ENCODE measurements around the gene PDCD1. TPM values are rescaled to one million over a fixed set of nuclear protein-coding genes. Genes with fewer than 3 reads are reported as not detected.

Gene PDCD1
- total RNA-seq, 4 donors from 2014 or later: 1.2 to 2.5 (median 1.5) TPM

DNA sequence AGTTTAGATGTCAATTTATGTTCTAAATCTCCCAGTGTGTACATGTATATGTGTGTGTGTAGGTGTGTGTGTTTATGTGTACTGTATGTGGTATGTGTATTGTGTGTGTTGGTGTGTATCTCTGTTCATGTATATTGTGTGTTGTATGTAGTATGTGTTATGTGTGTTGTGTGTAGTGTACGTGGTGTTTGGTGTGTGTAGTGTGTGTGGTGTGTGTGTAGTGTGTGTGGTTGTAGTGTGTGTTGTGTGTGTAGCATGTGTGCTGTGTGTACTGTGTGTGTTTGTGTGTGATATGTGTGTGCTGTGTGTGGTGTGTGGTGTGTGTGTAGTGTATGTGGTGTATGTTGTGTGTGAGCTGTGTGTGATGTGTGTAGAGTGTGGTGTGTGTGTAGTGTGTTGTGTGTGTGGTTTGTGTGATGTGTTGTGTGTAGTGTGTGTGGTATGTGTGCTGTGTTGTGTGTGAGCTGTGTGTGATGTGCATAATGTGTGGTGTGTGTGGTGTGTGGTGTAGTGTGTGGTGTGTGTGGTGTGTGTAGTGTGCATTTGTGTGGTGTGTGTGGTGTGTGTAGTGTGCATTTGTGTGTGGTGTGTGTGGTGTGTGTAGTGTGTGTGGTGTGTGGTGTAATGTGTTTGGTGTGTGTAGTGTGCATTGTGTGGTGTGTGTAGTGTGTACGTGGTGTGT is 5.6 kb upstream of the PDCD1 start:
- no peak for TF ChIP-seq POLR2A (IDR thresholded peaks at IDR 0.05)
- TF ChIP-seq, protein P1, sequence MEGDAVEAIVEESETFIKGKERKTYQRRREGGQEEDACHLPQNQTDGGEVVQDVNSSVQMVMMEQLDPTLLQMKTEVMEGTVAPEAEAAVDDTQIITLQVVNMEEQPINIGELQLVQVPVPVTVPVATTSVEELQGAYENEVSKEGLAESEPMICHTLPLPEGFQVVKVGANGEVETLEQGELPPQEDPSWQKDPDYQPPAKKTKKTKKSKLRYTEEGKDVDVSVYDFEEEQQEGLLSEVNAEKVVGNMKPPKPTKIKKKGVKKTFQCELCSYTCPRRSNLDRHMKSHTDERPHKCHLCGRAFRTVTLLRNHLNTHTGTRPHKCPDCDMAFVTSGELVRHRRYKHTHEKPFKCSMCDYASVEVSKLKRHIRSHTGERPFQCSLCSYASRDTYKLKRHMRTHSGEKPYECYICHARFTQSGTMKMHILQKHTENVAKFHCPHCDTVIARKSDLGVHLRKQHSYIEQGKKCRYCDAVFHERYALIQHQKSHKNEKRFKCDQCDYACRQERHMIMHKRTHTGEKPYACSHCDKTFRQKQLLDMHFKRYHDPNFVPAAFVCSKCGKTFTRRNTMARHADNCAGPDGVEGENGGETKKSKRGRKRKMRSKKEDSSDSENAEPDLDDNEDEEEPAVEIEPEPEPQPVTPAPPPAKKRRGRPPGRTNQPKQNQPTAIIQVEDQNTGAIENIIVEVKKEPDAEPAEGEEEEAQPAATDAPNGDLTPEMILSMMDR (IDR thresholded peaks at IDR 0.05): no peak
- peaks cover 0 to 93% (median 4%) of the 10 kb centered on the region in 4 donors for H3K27me3 ChIP-seq
- 82 to 94% methylated on average over 2 of the region's 2 CpGs for WGBS, 2 donors
- no peak for DNase-seq
- no peak overlapping the region for H3K4me3 ChIP-seq
- H3K9me3 ChIP-seq: no peaks in the 10 kb centered on the region
- peak overlapping the region in 1 of 4 donors; percentile 52 for H3K27ac ChIP-seq
- peaks cover 2 to 44% (median 18%) of the 10 kb centered on the region in 3 donors for H3K4me1 ChIP-seq
- intact Hi-C loops (cut with DNase I): no loop called here
- no peaks in the 10 kb centered on the region for H3K36me3 ChIP-seq

DNA sequence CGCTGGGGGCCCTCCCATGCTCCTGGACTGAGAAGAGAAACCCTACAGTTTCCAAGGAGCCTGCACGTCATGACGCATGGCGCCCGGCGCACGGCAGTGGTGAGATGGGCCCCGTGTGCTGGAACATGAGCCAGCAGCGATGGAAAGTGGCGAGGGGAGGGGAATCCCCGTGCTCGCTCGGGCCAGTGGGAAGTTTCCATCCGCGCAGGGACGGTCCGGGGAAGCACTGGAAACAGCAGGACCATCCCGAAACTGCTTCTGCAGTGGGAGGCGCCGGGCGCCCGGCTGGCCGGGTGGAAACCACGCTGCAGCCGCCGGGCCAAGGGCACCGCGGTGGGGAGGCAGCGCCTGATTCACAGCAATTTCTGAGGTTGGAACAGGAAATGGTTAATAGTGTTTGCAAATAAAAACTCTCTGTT is 4.9 kb upstream of the PDCD1 start:
- no peak for DNase-seq
- peak overlapping the region in 1 of 4 donors; percentile 52 for H3K27ac ChIP-seq
- intact Hi-C loops (cut with DNase I): no loop called here

DNA sequence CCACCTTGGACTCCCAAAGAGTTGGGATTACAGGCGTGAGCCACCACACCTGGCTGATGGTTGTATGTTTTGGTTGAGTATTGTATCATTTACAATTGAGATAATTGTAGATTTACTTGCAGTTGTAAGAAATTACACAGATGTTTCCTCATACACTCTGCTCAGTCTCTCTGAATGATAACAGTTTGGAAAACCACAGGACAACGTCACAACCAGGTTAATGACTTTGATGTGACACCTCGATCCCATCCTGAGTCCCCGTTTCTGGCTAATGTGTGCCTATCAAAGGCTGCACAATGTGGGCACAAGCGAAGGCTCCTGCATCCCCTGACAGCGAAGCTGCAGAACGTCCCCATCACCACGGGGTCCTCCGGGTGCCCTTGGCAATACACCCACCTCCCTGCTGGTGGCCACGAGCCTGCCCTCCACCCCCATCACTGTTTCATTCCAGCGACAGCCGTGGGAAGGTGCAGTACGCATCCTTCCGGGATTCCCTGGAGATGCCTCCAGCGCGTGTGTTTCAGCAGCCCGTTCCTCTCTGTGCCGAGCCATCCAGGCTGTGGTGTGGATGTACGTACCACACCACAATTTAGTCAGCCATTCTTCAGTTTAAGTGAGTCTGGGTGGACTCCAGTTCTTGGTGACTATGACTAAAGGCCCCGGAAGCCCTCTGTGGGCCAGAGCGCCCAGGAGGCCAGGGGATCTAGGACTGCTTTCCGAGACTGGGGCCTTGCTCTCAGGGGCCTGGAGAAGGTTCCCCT is 4.3 kb upstream of the PDCD1 start:
- intact Hi-C loops (cut with DNase I): no loop called here
- Histone ChIP-seq H3K9me3 (no peaks in the 10 kb centered on the region), H3K4me1 (peaks cover 8 to 38% (median 21%) of the 10 kb centered on the region in 3 donors), H3K36me3 (no peaks in the 10 kb centered on the region), H3K4me3 (peak overlapping the region in 1 of 4 donors; percentile 24), H3K27ac (peak overlapping the region in 2 of 4 donors; percentile 19 to 52), H3K27me3 (peaks cover 0 to 92% (median 4%) of the 10 kb centered on the region in 4 donors)
- TF ChIP-seq POLR2A (IDR thresholded peaks at IDR 0.05): no peak
- TF ChIP-seq, protein P1 (IDR thresholded peaks at IDR 0.05): no peak
- WGBS, 2 donors: 81 to 83% methylated on average over 18 to 19 of the region's 22 CpGs
- no peak for DNase-seq

More for the DNA sequence above, 4.9 kb upstream of the PDCD1 start:
- no peaks in the 10 kb centered on the region for H3K9me3 ChIP-seq
- no peak for TF ChIP-seq POLR2A (IDR thresholded peaks at IDR 0.05)
- TF ChIP-seq, protein P1 (IDR thresholded peaks at IDR 0.05): no peak
- H3K27me3 ChIP-seq: peaks cover 0 to 94% (median 4%) of the 10 kb centered on the region in 4 donors
- peaks cover 8 to 44% (median 21%) of the 10 kb centered on the region in 3 donors for H3K4me1 ChIP-seq
- no peaks in the 10 kb centered on the region for H3K36me3 ChIP-seq
- 28% methylated on average over 7 of the region's 29 CpGs; no CpG with 5 or more reads in 1 of the 2 donors for WGBS, 2 donors
- H3K4me3 ChIP-seq: peak overlapping the region in 1 of 4 donors; percentile 24

DNA sequence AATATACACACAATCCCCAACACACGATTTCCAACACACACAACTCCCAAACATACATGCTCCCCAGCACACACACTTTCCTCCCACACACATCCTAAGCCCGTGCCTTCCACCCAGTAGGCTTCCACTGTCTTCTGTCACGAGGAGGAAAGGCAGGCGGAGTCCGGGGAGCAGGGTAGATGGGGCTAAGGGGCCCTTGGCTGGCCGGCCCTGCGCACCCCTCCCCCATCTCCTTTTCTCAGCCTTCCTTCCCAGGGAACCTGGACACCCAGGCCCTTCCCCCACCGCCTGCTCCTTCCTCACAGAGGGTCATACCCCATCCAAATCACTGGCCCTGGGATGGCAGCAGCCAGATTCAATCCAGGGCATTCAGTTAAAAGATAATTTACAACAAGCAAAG is 3.4 kb upstream of the PDCD1 start:
- intact Hi-C loops (cut with DNase I): no loop called here
- Histone ChIP-seq H3K4me1 (peaks cover 8 to 34% (median 21%) of the 10 kb centered on the region in 3 donors), H3K27ac (no peak overlapping the region), H3K9me3 (no peaks in the 10 kb centered on the region), H3K4me3 (no peak overlapping the region), H3K27me3 (peaks cover 0 to 83% (median 4%) of the 10 kb centered on the region in 4 donors), H3K36me3 (no peaks in the 10 kb centered on the region)
- DNase-seq: no peak
- WGBS, 2 donors: 65 to 82% methylated on average over 6 to 8 of the region's 8 CpGs
- TF ChIP-seq, protein P1 (IDR thresholded peaks at IDR 0.05): no peak
- TF ChIP-seq POLR2A (IDR thresholded peaks at IDR 0.05): no peak

DNA sequence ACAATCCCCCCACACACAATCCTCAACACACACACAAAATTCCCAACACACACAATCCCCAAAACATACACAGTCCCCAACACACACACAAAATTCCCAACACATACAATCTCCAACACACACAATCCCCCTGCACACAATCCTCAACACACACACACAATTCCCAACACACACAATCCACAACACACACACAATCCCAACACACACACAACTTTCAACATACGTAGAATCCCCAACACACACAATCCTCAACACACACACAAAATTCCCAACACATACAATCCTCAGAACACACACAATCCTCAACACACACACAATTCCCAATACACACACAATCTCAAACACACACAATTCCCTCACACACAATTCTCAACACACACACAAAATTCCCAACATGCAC is 2.6 kb upstream of the PDCD1 start:
- TF ChIP-seq, protein P1 (IDR thresholded peaks at IDR 0.05): no peak
- TF ChIP-seq POLR2A (IDR thresholded peaks at IDR 0.05): no peak
- no peak overlapping the region for H3K27ac ChIP-seq
- peaks cover 0 to 75% (median 4%) of the 10 kb centered on the region in 4 donors for H3K27me3 ChIP-seq
- no peaks in the 10 kb centered on the region for H3K36me3 ChIP-seq
- intact Hi-C loops (cut with DNase I): no loop called here
- H3K9me3 ChIP-seq: no peaks in the 10 kb centered on the region
- DNase-seq: no peak
- 79 to 88% methylated on average over 1 of the region's 1 CpG for WGBS, 2 donors
- no peak overlapping the region for H3K4me3 ChIP-seq
- peaks cover 8 to 34% (median 21%) of the 10 kb centered on the region in 3 donors for H3K4me1 ChIP-seq

Measured in esophagus squamous epithelium (tissue), 5 donors.